Fibroblast of peridontal ligament (primary cell): ENCODE data around the gene POLD4.

Source experiments
- DNase-seq: peaks from one replicate; pipeline ENCODE4 v3.0.0-alpha.2; 2010; ENCODE audit errors: extremely low read depth

POLD4 gene

DNA sequence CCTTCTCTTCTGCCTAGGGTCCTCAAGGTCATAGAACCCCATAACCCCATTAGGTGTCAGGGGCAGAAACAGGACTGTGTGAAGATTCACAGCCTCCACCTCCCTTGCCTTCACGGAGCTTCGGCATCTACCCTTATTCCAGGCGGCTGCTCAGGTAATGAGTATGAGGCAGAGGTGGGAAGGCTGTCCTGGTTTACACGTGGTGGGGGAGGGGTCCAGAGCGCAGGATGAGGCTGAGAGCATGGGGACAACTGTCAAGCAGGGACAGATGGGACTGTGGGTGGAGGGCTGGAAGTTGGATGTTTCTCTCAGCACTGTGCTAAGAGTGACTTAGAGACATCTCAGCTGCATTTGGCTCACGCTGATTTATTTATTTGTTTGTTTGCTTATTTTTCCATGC lies 34.2 kb upstream of the POLD4 start:
- no peak for DNase-seq

DNA sequence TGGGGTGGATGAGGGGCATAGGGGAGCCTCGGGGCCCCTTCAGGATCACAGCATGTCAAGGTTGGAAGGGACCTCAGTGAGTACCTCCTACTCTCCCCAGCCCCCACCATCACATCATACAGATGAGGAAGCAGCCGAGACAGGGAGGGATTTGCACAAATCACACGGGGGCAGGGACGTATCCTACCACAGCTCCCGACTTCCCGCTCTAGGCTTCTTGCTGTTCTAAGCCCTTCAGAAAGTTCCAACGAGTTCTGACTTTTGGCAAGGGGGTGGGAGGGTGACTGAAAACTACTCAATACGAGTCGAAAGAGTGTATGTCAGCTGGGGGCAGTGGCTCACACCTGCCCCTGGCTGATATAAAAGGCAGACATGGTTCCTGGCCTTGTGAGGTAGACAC lies 33.7 kb upstream of the POLD4 start:
- no peak for DNase-seq

DNA sequence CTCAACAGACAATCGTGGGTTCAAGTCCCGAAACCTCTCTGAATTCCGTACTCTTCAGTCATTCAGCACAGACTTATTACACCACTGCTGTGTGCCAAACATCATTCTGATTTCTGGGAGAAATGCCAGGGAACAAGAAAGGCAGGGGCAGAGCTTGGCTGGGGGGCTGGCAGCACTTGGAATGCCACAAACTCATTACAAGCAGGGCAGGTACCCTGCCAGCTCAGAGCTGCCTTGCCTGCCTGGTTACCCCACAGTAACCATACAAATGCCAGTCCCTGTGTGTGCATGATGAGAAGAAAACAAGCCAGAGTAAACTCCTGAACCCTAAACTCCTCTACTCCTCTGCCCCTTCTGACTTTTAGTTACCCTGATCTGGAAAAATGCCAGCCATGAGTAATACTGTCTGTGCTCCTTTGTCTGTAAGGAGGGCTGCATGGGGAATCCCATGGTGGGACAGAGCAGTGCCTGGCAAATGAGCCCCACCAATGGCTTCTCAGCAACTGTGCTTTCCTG lies 31.6 kb upstream of the POLD4 start:
- DNase-seq, result peak; percentile 65

DNA sequence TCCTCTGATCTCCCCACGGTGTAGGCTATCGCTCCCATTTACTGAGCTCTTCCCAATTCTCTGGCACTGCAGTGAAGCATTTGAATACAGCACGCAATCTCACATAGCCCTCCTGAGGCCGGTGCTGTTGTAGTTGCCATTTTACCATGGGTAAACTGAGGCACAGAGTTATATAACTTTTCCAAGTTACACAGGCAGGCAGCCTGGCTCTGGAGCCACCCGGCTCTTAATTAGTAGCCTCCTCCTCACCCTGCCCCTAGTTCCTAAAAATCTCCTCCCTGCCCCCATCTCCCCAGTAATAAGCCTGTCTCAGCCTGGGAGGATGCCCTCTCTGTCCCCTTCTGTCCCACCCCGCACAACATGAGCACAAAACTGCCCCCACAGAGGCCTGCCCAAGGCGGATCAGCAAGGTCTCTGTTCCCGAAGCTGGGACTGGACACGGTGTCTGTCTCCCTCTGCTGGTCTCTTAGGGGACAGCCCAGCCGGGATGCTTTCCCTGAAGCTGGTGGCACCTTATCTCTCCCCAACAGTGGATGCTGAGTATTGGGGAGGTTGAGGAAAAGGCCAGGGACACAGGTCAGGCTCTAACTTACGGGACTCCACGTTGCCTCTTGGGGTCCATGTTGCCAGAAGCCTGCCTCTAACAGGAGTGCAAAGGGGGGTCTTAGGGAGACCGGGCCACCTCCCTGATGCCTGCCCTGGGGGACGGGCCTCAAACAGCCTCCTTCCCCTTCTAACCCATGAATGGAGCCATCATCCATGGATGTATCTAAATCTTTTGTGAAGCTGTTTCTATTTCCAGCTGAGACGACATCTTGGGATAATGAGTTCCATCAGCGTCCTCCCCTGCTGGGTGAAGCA lies 29.2 kb upstream of the POLD4 start:
- peak; percentile 79 for DNase-seq

DNA sequence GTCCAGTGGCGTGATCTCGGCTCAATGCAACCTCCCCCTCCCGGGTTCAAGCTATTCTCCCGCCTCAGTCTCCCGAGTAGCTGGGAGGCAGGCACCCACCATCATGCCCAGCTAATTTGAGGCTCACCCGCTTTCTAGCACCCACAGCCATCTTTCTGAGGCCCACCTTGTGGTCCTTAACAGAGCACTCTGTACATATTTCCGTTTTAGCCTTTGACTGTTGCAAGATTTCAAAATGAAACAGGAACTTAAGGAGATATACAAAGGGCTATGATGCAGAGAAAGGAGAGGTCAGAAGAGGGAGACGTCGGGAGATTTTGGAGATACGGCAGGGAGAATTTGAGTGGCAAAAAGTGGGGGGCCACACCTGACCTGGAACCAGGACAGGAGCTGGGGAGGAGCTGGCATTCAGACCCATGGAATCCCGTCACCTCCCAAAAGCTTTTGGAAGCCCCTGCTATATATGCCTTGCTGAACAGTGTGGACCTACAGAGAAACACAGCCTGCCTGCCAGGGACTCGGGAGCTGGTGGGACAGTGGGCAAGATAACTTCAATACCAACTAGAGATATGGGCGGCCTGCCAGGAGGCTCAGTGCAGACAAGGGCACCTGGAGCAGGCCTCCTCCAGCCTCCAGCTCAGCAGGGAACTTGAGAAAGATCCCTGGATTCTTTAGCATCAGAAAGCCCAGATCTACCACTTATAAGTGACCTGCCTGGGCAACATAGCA lies 28.1 kb upstream of the POLD4 start:
- no peak for DNase-seq

DNA sequence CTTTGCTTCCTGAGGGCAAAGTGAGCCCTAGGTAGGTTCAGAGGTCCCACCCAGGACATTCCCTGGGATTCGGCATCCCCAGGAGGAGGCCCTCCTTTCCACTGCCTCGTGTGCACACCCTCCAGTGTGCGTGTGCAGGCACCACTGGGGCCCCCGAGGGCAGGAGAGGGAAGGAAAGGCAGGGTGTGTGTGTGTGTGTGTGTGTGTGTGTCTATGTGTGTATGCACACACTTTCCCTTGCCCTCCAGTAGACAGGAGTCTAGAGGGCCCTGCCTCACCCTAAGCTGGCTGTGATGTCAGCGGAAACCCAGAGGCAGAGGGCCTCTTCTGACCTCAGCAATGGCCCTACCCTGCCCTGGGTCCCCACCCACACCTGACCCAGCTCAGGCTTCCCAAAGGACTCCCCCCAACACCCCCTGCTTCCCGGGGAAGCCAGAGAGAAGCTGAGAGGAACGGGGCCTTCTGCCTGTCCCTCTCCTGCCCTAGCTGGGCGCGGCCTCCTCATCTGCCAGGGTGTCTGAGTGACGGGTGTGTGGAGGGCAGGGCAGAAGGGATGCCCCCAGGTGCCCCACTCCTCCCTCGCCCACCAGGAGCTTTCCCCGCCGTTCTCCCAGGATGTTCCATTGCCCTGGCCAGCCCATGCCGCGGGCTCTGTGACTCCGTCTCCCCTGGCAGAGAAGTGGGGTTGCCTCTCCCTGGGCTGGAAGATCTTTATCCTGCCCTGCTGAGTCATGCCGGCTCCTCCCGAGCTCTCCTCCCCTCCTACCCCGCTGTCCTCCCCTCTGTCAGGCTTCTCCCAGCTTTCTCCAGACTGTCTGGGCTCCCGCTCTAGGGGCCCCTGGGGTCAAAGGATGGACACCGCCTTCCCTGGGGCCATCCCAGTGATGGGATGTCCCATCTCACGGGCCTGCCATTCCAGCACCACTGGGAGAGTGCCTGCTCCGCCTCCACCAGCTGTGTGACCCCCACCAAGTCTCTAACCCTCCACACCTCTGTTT lies 26.0 kb upstream of the POLD4 start:
- DNase-seq, result no peak

DNA sequence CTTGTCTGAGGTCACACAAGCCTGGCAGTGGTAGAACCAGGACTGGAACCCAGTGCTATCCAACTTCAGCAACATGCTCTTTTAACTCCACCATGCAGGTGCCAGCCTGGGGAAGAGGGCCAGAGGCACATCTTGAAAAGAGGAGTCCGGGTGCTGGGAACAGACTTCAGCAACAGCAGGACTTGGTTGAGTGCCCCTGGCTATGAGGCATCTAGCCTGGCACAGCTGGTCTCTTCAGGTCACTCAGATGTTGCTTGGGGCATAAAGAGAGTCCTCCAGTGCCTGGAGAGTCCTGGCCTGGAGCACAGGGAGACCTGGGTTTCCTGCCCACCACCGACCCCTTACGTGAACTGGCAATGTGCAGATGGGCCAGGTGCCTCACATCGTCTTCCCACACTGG lies 25.2 kb upstream of the POLD4 start:
- DNase-seq, result no peak

DNA sequence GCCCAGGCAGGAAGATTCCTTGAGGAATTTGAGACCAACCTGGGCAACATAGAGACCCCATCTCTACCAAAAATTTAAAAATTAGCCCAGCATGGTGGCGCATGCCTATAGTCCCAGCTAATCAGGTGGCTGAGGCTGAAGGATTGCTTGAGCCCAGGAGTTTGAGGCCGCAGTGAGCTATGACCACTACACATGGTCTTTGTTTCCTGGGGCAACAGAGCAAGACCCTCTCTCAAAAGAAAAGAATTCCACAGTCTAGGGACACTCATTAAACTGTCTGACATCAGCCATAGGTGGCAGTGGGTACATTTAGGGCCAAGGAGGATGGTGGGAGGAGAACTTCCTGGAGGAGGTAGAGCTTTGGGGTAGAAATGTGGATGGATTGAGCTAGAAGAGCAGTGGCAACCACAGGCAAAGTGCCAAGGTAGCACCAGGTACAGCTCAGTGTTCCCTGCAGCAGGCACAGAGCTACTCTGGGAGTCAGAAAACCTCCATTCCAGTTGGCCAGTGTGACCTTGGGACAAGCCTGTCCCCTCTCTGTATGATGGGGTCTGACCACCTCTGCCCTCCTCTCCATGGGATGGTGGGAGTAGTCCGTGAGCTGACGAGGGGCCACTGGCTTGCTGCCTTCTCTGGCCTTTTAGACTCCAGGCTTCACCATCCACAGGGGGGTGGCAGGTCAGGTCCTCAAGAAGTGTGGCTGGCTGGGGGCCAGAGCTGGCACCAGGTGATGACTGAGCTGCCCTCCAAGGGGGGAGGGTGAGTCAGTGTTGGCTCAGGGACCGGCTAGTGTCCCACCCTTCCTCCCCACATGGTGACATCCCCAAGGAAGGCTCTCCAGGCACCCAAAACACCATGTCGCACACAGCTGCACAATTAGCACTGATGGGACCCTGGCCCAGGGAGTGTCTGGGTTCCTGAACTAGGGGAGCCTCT lies 23.8 kb upstream of the POLD4 start:
- no peak for DNase-seq

DNA sequence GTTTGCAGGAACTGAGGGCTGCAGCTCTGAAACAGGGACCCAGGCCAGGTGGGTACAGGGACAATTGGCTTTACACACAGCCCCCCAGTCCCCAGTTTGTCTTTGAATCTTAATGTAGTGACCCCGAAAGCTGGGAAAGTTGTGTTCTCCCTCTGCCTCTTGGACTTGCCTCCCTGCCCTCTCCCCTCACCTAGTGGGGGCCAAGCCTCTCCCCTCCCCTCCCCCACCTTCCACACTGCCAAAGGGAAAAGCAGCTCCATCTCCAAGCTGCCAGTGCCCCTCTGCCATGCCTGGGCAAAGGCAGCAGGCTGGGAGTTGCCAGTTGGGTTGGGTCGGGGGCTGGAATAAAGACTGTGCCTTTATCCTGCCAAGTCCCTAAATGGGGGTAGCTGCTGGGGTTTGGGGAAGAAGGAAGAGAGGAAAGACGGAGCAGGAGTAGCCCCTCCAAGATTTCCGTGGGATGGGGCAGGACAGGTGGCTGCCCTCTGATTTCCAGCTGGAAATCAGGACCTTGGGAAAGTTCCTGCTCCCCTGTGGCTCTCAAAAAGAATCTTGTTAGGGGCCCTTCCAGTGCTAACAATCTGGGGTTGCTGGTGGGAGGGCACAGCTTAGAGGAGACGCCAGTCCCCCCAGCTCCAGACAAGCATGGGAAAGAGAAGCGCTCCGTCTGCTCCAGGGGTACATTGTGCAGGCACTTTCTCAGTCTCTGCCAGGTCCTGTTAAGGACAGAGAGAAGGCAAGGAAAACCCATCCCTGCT lies 22.9 kb upstream of the POLD4 start:
- no peak for DNase-seq

DNA sequence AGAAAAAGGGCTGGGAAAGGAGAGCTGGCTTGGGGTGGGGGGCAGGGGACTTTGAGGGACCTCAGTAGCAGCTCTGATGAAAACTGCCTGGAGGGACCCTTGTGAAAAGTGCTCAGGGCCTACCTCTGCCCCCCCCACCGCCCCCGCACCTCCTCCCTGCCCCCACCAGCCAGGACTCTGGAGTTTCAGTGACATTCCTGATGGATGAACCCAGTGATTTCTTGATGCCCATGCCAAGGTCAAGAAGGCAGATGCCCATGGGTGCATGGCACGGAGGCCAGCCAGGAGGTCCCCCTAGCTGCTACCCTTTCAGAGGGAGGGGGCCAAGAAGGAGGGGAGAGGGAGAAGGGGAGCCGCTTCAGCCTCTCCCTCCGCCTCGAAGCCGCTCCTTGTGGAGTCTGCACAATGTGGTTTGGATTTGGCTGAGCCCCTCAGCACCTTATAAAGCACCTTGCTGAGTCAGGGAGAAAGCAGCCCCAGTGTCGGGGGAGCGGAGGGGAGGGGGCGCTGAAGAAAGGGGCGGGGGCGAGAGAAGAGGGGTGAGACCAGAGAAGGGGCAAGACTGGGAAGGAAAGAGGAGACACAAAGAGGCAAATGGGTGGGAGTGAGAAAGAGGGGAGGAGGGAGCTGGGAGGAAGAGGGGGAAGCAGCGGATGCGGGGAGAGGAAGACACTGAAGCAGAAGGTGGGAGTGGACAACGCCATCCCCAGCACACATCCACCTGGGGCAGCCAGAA lies 22.1 kb upstream of the POLD4 start:
- no peak for DNase-seq

DNA sequence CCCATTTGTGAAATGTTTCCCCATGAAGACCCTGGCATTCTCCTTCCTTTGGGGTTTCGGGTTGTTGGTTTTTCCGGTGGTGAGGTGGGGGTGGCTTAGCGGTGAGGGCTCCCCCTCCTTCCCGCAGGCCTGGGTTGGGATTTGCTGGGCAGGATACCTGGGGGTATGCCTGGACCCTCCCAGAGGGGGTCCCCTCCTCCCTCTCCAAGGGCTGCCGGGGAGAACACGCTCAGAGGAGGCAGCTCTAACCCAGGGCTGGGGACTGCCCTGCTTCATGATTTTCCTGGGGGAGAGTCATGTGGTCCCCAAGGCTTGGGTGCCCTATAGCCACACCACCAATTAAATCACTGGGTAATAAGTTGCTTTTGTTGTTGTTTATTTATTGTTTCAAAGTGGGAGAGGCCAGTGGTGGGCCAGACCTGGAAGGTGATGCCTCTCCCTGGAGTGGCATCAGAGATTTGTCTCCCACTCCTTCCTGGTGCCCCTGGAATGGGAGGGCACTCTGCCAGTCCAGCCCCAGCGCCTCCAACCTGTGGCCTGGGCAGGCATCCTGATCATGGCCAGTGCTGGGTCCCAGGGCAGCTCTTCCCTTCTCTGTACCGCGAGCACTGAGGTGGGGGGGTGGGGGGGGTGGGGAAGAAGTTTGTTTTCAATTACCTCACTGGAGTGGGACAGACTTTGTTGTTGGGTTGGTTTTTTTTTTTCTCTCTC lies 21.4 kb upstream of the POLD4 start:
- no peak for DNase-seq

DNA sequence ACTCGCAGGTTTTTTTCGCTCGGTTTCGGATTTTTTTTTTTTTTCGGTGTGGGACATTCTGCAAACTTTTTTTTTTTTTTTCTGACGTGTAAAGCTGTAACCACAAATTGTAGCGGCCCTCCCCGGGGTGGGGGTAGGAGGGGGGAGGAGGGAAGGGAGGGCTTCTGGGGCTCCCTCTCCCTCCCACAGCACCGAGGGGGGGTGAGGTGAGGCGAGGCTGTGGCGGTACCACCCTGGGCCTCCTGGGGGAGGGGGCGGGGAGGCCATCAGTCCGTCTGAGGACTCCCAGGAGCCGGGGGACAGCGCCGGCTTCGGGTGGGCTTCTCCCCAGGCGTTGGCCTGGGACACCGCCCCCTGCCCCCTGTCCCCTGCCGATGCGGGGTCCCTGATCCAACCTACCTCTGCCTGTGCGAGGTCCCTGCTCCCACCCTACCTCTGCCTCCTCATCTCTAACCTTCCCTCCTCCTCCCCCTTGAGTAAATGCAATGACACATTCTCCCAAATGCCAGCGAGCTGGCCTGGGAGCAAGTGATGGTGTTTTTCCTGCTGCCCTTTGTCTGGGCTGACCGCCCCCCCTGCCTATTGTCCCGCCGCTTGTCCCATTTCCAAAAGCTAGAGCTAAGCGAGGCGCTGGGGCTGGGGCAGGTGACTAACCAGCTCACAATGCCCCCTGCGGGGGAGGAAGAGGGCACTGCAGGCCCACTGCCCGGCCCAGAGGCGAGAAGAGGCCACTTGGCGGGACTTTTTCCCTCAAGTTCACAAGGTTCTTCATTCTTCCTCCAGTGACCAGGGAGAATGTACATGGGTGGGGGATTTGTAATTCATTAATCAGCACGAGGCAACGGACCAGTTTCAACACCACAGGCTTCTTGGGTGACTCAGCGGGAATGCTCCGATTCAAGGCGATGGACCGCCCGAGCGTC lies 20.6 kb upstream of the POLD4 start:
- peak; percentile 95 for DNase-seq

DNA sequence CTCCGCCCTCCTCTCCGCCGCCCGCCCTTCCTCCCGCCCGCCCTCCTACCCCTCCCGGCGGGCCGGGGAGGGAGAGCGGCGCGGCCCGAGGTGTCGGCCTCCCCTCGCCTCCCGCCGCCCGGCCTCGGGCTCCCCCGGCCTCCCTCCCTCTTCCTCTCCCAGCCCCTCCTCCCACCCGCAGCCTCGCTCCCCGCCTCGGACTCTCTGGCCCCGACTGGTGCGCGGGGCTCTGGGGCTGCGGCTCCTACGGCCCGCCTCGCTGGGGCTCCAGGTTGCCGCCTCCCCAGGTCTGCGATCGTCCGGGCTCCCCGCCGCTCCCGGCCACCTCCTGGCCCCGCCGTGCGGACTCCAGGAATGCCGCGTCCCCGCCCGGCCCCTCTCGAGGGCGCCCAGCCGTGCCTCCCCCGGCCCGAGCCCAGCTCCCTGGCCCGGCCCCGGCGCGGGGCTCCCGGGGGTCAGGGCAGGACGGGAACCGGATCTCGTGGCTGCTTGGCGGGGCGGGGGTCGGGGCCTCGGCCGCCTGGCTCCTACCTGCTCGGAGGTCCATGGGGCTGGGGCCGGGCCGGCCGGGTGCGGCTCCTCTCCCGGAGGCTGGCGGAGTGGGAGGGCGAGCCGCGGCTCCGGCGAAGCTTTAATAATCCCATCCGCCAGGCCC lies 19.8 kb upstream of the POLD4 start, which contains the start of gene CLCF1:
Gene CLCF1, minus strand, starts transcription at position 606 of the 655 bp plus-strand sequence. Its CDS starts 59 bp downstream, at position 547.
- peak; percentile 52 for DNase-seq

DNA sequence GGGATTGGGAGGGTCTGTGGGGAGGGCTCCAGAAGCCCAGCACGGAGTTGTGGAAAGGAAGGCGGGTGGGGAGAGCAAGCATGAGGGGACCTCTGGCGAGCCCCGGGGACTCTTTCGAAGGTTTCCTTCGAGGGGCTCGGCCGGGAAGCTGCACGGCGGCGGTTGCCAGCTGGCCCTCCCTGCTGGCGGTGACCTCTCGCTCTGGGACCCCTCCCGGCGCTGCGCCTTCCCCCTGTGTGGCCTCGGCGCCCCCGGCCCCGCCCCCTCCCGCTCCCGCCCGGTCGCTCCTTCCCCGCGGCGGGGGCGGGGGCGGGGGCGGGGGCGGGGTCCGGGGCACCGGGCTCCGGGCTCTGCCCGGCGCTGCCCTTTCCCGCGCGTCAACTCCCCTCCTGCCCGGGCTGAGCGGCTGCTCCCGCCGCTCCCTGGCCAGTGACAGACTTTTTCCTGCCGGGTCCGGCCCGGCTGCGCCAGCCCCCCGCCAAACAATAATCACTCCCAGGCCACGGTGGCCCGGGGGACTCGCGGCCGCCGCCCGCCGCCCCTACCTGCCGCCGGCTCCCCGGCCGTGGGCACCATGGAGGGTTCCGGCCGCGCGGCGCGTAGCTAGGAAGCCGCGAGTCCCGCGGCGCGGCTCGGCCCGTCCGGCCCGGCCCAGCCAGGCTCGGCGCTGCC lies 19.1 kb upstream of the POLD4 start:
- no peak for DNase-seq

DNA sequence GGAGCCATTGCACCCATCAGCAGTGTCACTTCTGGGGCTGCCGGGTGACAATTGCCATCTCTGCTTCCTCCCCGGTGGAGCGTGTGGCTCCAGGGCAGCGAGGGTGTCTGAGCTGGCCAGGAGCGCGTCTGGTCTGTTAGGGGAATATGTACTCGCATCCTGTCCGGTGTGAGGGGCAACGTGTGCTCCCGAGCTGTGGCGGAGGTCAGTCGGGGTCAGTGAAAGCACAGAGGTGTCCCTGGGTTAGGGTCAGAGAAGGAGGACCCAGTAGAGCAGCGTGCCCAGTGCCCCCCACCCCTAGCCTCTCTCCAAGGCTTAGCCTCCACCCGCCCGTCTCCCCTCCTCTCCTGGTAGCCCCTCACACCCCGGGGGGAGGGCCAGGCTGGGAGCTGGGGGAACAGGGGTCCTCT lies 18.6 kb upstream of the POLD4 start:
- DNase-seq, result no peak
